D721Med (cell line): Measurements from ENCODE around the gene TBC1D22A.

Experiments used
- DNase-seq: peaks from one replicate; pipeline ENCODE4 v3.0.0; 2011; ENCODE audit warnings: low spot score; ENCODE audit not compliant: insufficient read length
- FAIRE-seq: peaks from 2 replicates; lab custom pipeline; 2011; peaks lifted over from hg19 to GRCh38; lab: Jason Lieb, UNC
- CTCF ChIP-seq: IDR thresholded peaks from 2 replicates; pipeline ENCODE4 v1.5.1; 2012; ENCODE audit warnings: mild to moderate bottlenecking, control low read depth; ENCODE audit not compliant: insufficient read depth; ENCODE audit errors: missing control alignments

TBC1D22A gene

DNA sequence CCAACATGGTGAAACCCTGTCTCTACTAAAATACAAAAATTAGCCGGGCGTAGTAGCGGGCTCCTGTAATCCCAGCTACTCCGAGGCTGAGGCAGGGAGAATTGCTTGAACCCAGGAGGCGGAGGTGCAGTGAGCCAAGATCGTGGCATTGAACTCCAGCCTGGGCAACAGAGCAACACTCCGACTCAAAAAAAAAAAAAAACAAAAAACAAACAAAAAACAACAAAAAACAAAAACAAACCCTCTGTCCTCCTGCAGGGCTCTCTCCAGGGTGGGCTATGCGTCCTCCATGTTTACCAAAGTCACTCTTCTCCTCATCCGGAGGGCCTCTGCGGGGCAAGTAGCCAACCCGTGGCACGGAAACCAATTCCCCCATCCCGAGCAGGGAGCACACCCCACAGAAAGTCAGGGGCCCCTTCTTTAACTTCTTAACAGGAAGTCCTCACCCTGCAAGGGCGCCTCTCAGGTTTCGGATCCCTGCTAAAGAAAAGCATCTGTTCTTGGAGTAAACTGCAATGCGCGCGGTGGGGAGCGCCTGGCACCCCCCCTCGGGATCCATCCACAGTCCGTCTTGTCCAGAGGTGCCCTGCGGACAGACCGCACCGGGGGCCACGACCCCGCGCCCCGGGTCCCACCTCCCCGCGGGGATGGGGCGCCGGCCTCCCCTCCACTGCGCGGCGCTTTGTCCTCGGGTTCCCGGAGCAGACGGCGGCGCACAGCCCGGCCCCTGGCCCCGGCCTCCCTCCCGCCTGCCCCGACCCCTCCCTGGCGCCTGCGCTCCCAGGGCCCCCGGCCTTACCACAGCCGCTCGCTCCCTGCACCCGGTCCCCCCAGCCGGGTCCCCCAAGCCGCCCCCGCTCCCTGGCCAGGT is 25.1 kb upstream of the TBC1D22A start:
- DNase-seq (peak; percentile 13), FAIRE-seq (no peak)
- no peak for TF ChIP-seq CTCF

DNA sequence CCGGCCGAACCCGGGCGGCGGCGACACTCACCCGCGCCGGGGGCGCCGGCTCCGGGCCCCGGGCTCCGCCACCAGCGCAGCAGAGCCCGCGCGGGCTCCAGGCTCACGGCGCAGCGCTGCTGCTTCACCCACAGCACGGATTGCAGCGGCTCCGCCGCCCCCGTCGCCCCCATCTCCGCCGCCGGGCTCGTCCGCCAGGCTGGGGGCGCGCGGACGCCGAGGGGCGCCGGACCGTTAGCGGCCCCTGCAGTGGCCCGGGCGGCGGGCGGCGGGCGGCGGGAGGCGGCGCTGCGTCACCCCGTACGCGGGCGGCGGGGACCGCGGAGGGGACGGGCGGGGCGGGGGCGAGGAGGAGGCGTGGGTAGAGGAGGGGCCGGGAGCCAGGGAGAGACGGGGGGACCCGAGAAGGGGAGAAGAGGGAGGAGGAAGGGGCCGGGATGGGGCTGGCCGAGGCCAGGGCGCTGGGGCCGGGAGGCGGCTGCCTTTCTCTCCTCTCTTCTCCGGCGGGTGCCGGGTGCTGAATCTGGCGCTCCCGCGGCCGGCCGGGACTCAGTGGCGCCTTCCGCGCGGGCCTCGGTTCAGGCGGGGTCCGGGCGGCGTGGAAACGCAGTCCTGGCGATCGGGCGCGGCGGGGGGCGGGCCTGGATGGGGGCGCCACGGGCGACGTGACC is 24.3 kb upstream of the TBC1D22A start, which contains the start of gene CERK:
CERK (minus strand) TSS at position 277 of the 671 bp plus-strand sequence; CDS start at position 173, 104 bp downstream.
- no peak for TF ChIP-seq CTCF
- FAIRE-seq (no peak), DNase-seq (peak; percentile 58)

GRCh38 chr22:46738647-46739093 is 23.8 kb upstream of the TBC1D22A start:
- TF ChIP-seq CTCF: no peak
- DNase-seq (no peak), FAIRE-seq (no peak)

- DNase-seq (peak; percentile 25), FAIRE-seq (no peak)
- no peak for TF ChIP-seq CTCF
Observed at GRCh38 chr22:46739094-46739870, 23.2 kb upstream of the TBC1D22A start.

GRCh38 chr22:46740910-46741780 is 21.3 kb upstream of the TBC1D22A start:
- TF ChIP-seq CTCF: no peak
- DNase-seq (no peak), FAIRE-seq (no peak)

DNA sequence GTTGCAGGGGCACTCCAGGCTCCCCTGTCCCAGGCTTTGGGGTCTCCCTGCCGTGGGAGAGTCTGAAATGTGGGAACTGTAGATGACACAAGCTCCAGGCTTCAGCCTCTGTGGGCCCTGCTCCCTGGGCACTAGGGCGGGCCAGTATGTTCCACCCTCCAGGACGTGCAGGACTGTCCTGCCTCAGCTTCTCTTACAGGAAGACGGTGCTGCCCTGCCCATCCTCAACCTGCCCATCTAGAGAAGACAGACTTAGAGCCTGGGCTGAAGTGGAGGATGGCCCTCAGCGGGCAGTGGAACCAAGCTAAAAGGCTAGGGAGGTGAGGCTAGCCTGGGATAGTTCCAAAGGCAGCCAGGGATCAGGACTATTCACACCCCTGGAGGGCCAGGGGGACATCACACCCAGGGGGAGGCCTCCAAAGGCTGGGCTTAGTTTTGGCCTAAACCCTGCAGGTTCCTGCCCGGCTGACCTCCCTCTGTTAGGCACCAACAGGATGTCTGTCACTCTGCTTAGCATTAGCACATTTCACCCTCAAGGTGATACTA is 20.4 kb upstream of the TBC1D22A start:
- FAIRE-seq (no peak), DNase-seq (no peak)
- no peak for TF ChIP-seq CTCF
